Kidney capillary endothelial cell (primary cell): Measurements from ENCODE around the gene SPX.

ENCODE experiments used
- DNase-seq: peaks from one replicate; pipeline ENCODE4 v3.0.0-alpha.2; 2018; ENCODE audit warnings: low spot score

SPX gene

GRCh38 chr12:21580748-21581516 is 54.8 kb downstream of the SPX start:
- DNase-seq, result no peak
